Heart left ventricle (tissue), 16 donors: ENCODE results near the gene PHF21A. TPM values are rescaled to one million over a fixed set of nuclear protein-coding genes. Genes with fewer than 3 reads are reported as not detected.

Experiments used
- ATAC-seq, 4 donors: fragments of 200-7000 bp; cut with Tn5 transposase; one replicate each; pipeline ENCODE4 v1.9.1; 2020 to 2022; ENCODE audit warnings: moderate library complexity in 4 of 4, mild to moderate bottlenecking in 3 of 4, moderate number of reproducible peaks in 1 of 4
- DNase-seq, 5 donors: peaks; one replicate each; pipeline ENCODE4 v3.0.0-alpha.2; 2020
- H3K27ac ChIP-seq, 12 donors: fragments of 200-600 bp; sonication (generic) in 4 of 12; one replicate each; pipeline versions ENCODE4 v1.5.0 to v1.8.0; 2016 to 2022; ENCODE audit warnings: mild to moderate bottlenecking in 2 of 12
- H3K27me3 ChIP-seq, 9 donors: fragments of 200-600 bp; sonication (generic) in 2 of 9; one replicate each; pipeline versions ENCODE4 v1.5.1 to v1.8.0; 2016 to 2022; ENCODE audit warnings: mild to moderate bottlenecking in 3 of 9
- H3K36me3 ChIP-seq, 9 donors: fragments of 200-600 bp; sonication (generic) in 2 of 9; one replicate each; pipeline versions ENCODE4 v1.5.0 to v1.8.0; 2018 to 2022; ENCODE audit warnings: mild to moderate bottlenecking in 2 of 9
- H3K4me1 ChIP-seq, 12 donors: fragments of 200-600 bp; sonication (generic) in 4 of 12; one replicate each; pipeline versions ENCODE4 v1.5.0 to v1.8.0; 2016 to 2022; ENCODE audit warnings: mild to moderate bottlenecking in 3 of 12
- H3K4me3 ChIP-seq, 12 donors: fragments of 200-600 bp; sonication (generic) in 4 of 12; one replicate each; pipeline versions ENCODE4 v1.5.0 to v1.8.0; 2017 to 2022; ENCODE audit warnings: mild to moderate bottlenecking in 9 of 12, moderate library complexity in 4 of 12
- H3K9me3 ChIP-seq, 12 donors: fragments of 200-600 bp; sonication (generic) in 4 of 12; one replicate each; pipeline versions ENCODE4 v1.5.0 to v1.8.0; 2016 to 2022; ENCODE audit warnings: mild to moderate bottlenecking in 1 of 12
- CTCF ChIP-seq, 12 donors: fragments of 200-600 bp; sonication (generic) in 4 of 12; IDR thresholded peaks; one replicate each; pipeline versions ENCODE4 v1.5.0 to v1.8.0; 2018 to 2022; ENCODE audit warnings: antibody characterized with exemption in 12 of 12, mild to moderate bottlenecking in 5 of 12
- POLR2A ChIP-seq, 2 donors: fragments of 450-650 bp; IDR thresholded peaks; one replicate each; pipeline ENCODE4 v1.6.1; 2017; ENCODE audit warnings: antibody characterized with exemption in 2 of 2, mild to moderate bottlenecking in 2 of 2, moderate library complexity in 2 of 2
- WGBS, 4 donors: extraction: QIAGEN DNeasy Blood & Tissue Kit in 2 of 4; methylation state at CpG; one replicate each; pipeline versions ENCODE4 v1.1.5 to v1.1.7; 2013 to 2018; 5-methylcytosine and 5-hydroxymethylcytosine counted together
- intact Hi-C, 10 donors: fragments of 100-400 bp; cut with DNase I; formaldehyde crosslinking; loops; one replicate each; pipeline versions ENCODE4 v1.11.1 to v1.14.2; 2022
- polyA plus RNA-seq, 2 donors: library from polyadenylated mRNA; stranded (reverse); fragments of 200-250 nt; gene quantifications; one replicate each; pipeline ENCODE4 v1.2.3, GENCODE V29; 2013
- total RNA-seq, 9 donors: library from RNA; depleted of rRNA in 2 of 9; stranded (reverse); fragments of >200 nt in 2 of 9; fragmentation: NEBNext Ultra II Directional in 3 of 9; extraction: Animal tissue kit (Norgen Biotek cat#: 25700) in 3 of 9; gene quantifications; one replicate each; pipeline versions ENCODE4 v1.1.0 to v1.2.4, GENCODE V29; 2016 to 2023
- donor health status: ischemic (EF 13 %, LVEDD 7.1; RV severe dilation, severe dysfunction).
- donor health status: healthy with polysubstance abuse.
- donor health status: DM: no; HTN: yes; CAD: no.
- donor health status: DM: no; HTN: no; CAD: no.
- donor health status: ischemic (EF 25% LVEDD 6.9; RV normal size, moderate dysfunction).
- donor health status: ischemic (EF 25% LVEDD 5.7; RV mildly dilated, moderate dysfunction).
- donor health status: healthy.
- donor health status: DM: yes; HTN: yes; CAD: no.
- donor health status: ischemic (EF 35%, LVEDD 5.7; RV mildly dilated, moderate dysfunction).
- donor health status: nonischemic (EF 11% LVEDD 7.7; RV severe dilation, severe dysfunction).
- donor health status: DM: yes; HTN: yes; CAD: no.
- donor health status: PGD.
- donor health status: ischemic (EF 29% LVEDD 5.4; RV normal size, mild dysfunction).
- donor health status: nonischemic (EF 23%, LVEDD 6.1; RV moderate dilation, normal function).

The PHF21A gene
- total and polyA plus RNA-seq, 11 donors = 16.5 to 45.9 (median 36.1) TPM

- no peaks in the 10 kb centered on the region for H3K36me3 ChIP-seq
- ATAC-seq (no peak), DNase-seq (peak in 1 of 5 donors; percentile 20)
- intact Hi-C loops = no loop called here
- TF ChIP-seq POLR2A (IDR thresholded peaks at IDR 0.05) = no peak
- H3K9me3 ChIP-seq = no peaks in the 10 kb centered on the region
- WGBS, 4 donors = 86 to 93% (median 88%) methylated on average over 9 of the region's 9 CpGs
- no peak overlapping the region for H3K27ac ChIP-seq
- H3K4me3 ChIP-seq = no peak overlapping the region
- peaks cover 0 to 20% (median 5%) of the 10 kb centered on the region in 12 donors for H3K4me1 ChIP-seq
- peaks cover 0 to 3% (median 0%) of the 10 kb centered on the region in 9 donors for H3K27me3 ChIP-seq
These were observed 231.3 kb downstream of the PHF21A start for GRCh38 chr11:45889966-45890365.

- ATAC-seq = no peak
These were observed 231.7 kb downstream of the PHF21A start for GRCh38 chr11:45889555-45889954.

DNA sequence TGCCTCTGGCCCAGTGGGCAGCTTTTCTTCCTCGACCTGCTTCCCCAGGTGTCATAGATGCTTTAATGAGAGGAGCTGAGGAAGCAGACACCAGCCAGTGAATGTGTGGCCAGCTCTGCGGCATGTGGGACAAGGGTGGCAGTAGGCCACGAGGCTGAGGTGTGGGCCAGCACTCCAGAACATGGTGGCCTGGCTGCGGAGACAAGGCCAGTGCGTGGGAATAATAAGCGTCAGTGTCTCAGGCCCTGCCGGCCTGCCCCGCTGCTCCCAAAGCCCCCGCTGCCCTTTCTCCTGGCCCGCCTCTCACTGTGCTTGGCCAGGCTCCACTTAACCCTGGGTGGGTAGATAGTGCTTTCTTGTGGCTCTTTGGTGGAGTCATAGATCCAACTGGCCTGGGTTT, 233.7 kb downstream of the PHF21A start:
- H3K36me3 ChIP-seq = peaks cover 0 to 6% (median under 1%) of the 10 kb centered on the region in 9 donors
- intact Hi-C loops = no loop called here
- ATAC-seq (no peak), DNase-seq (no peak)
- H3K4me3 ChIP-seq = no peak overlapping the region
- no peak for TF ChIP-seq POLR2A (IDR thresholded peaks at IDR 0.05)
- TF ChIP-seq CTCF (IDR thresholded peaks at IDR 0.05) = no peak
- no peaks in the 10 kb centered on the region for H3K9me3 ChIP-seq
- peaks cover 0 to 3% (median 0%) of the 10 kb centered on the region in 9 donors for H3K27me3 ChIP-seq
- peaks cover 0 to 11% (median 5%) of the 10 kb centered on the region in 12 donors for H3K4me1 ChIP-seq
- no peak overlapping the region for H3K27ac ChIP-seq
- WGBS, 4 donors = 83 to 91% (median 89%) methylated on average over 9 to 10 of the region's 10 CpGs

More at GRCh38 chr11:45889555-45889954, 231.7 kb downstream of the PHF21A start:
- no peak for TF ChIP-seq POLR2A (IDR thresholded peaks at IDR 0.05)
- TF ChIP-seq CTCF (IDR thresholded peaks at IDR 0.05) = no peak
- Histone ChIP-seq H3K4me1 (peaks cover 0 to 20% (median 5%) of the 10 kb centered on the region in 12 donors), H3K27ac (no peak overlapping the region), H3K27me3 (peaks cover 0 to 3% (median 0%) of the 10 kb centered on the region in 9 donors), H3K9me3 (no peaks in the 10 kb centered on the region), H3K36me3 (no peaks in the 10 kb centered on the region), H3K4me3 (no peak overlapping the region)
- no peak for DNase-seq
- 83 to 90% (median 87%) methylated on average over 8 of the region's 8 CpGs for WGBS, 4 donors
- intact Hi-C loops = no loop called here

- DNase-seq (no peak), ATAC-seq (no peak)
- Histone ChIP-seq H3K27me3 (peaks cover 0 to 3% (median 0%) of the 10 kb centered on the region in 9 donors), H3K4me3 (no peak overlapping the region), H3K4me1 (peaks cover 0 to 11% (median 5%) of the 10 kb centered on the region in 12 donors), H3K36me3 (peaks cover 0 to 12% (median 7%) of the 10 kb centered on the region in 9 donors), H3K27ac (no peak overlapping the region), H3K9me3 (no peaks in the 10 kb centered on the region)
- intact Hi-C loops = no loop called here
- no peak for TF ChIP-seq CTCF (IDR thresholded peaks at IDR 0.05)
- TF ChIP-seq POLR2A (IDR thresholded peaks at IDR 0.05) = no peak
- WGBS, 4 donors = 83 to 96% (median 90%) methylated on average over 4 of the region's 4 CpGs
These were observed 234.3 kb downstream of the PHF21A start for GRCh38 chr11:45886816-45887520.
